ENCODE measurements around the gene TMEM204. TPM values are rescaled to one million over a fixed set of nuclear protein-coding genes. Genes with fewer than 3 reads are reported as not detected.

TMEM204 gene
- total and polyA plus RNA-seq, 2 donors (not counting 1 experiment from before 2014, with no cell fraction given), result 0.27 to 2.7 TPM

DNA sequence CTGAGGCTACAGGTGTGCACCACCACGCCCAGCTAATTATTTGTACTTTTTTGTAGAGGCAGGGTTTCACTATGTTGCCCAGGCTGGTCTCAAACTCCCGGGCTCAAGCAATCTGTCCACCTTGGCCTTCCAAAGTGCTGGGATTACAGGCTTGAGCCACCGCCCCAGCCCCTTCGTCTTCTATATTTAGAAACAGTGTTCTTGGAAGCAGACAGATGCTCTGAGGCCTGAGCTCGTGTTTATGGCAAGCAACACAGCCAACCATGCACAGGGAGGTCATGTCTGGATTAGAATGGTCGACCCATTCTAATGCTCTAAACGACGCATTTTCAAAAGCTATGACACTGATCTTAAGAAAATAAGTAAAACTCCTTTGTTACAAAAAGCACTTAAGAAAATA, 16.6 kb downstream of the TMEM204 start:
- Histone ChIP-seq H4K20me1 (ENCODE audit: control insufficient read depth, insufficient read depth, low read length, poor library complexity, severe bottlenecking) (no peaks in the 10 kb centered on the region), H2AFZ (ENCODE audit: insufficient read depth, low read depth, low read length, poor library complexity, severe bottlenecking) (no peak overlapping the region), H3K4me2 (replicated peaks; ENCODE audit: low read depth, low read length, poor library complexity, severe bottlenecking) (no peak overlapping the region), H3K27me3 (replicated peaks in 1 of 4; ENCODE audit: control extremely low read depth in 1 of 4, control insufficient read depth in 3 of 4, insufficient read depth in 4 of 4, low read length in 3 of 4) (no peaks in the 10 kb centered on the region), H3K36me3 (replicated peaks in 1 of 2; ENCODE audit: control extremely low read depth in 1 of 2, control insufficient read depth in 1 of 2, extremely low read depth in 1 of 2, insufficient read depth in 2 of 2, low read length in 1 of 2) (no peaks in the 10 kb centered on the region), H3K4me1 (ENCODE audit: control insufficient read depth in 2 of 2, insufficient read depth in 2 of 2, low read length in 2 of 2) (peaks cover 8 to 10% of the 10 kb centered on the region in 2 donors), H3K27ac (ENCODE audit: low read length in 2 of 2) (no peak overlapping the region), H3K79me2 (ENCODE audit: control insufficient read depth, insufficient read depth, low read length) (no peaks in the 10 kb centered on the region), H3K9ac (ENCODE audit: low read length) (no peak overlapping the region), H3K4me3 (ENCODE audit: control extremely low read depth in 1 of 5, extremely low read depth in 1 of 5, insufficient read depth in 1 of 5, low read depth in 2 of 5, low read length in 4 of 5) (no peak overlapping the region), H3K9me3 (ENCODE audit: control extremely low read depth in 1 of 3, control insufficient read depth in 2 of 3, insufficient read depth in 1 of 3, low read length in 2 of 3) (no peaks in the 10 kb centered on the region)
- DNase-seq (no peak), ATAC-seq (ENCODE audit: low read depth) (no peak)
- no peaks in the 10 kb centered on the region for H3K27me3 Mint-ChIP-seq
- H3K9me3 Mint-ChIP-seq (ENCODE audit: insufficient read depth), result no peaks in the 10 kb centered on the region
- TF ChIP-seq, protein P1, sequence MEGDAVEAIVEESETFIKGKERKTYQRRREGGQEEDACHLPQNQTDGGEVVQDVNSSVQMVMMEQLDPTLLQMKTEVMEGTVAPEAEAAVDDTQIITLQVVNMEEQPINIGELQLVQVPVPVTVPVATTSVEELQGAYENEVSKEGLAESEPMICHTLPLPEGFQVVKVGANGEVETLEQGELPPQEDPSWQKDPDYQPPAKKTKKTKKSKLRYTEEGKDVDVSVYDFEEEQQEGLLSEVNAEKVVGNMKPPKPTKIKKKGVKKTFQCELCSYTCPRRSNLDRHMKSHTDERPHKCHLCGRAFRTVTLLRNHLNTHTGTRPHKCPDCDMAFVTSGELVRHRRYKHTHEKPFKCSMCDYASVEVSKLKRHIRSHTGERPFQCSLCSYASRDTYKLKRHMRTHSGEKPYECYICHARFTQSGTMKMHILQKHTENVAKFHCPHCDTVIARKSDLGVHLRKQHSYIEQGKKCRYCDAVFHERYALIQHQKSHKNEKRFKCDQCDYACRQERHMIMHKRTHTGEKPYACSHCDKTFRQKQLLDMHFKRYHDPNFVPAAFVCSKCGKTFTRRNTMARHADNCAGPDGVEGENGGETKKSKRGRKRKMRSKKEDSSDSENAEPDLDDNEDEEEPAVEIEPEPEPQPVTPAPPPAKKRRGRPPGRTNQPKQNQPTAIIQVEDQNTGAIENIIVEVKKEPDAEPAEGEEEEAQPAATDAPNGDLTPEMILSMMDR (IDR thresholded peaks at IDR 0.05), result no peak
- TF ChIP-seq EZH2 (IDR thresholded peaks at IDR 0.05; ENCODE audit: borderline replicate concordance, insufficient read depth, low read depth, low read length, poor library complexity, severe bottlenecking), result no peak
- 90% methylated on average over 8 of the region's 8 CpGs for WGBS (ENCODE audit: insufficient coverage)
- H3K27ac Mint-ChIP-seq, result no peak overlapping the region
- no peak overlapping the region for H3K4me3 Mint-ChIP-seq
- H3K4me1 Mint-ChIP-seq, result peaks cover 3% of the 10 kb centered on the region
- ChIA-PET CTCF (no interaction called here), POLR2A (no interaction called here)
- intact Hi-C loops (cut with micrococcal nuclease), result no loop called here

DNA sequence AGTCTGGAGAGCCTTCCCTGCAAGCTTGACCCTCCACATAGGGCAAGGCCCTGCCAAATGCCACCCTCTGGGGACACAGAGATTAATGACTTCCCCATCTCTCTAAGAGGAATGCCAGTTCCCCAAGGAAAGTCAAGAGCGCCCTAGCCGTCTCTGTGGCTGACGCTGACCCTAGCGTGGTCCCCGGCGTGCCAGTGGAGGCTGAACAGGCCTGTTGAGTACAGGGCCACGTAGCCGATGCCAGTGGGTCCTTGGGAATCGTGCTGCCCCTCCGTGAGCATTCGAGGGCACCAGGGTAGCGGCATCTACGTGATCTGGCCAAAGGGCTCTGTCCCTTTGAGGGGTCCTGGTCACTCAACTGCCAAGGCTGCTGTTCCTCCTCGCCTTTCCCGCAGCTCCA, 17.2 kb downstream of the TMEM204 start:
- ATAC-seq (ENCODE audit: low read depth) (no peak), DNase-seq (no peak)
- Mint-ChIP-seq H3K27ac (no peak overlapping the region), H3K9me3 (ENCODE audit: insufficient read depth) (no peaks in the 10 kb centered on the region), H3K27me3 (no peaks in the 10 kb centered on the region), H3K4me3 (no peak overlapping the region), H3K4me1 (no peaks in the 10 kb centered on the region)
- no peak for TF ChIP-seq EZH2 (IDR thresholded peaks at IDR 0.05; ENCODE audit: borderline replicate concordance, insufficient read depth, low read depth, low read length, poor library complexity, severe bottlenecking)
- no peak overlapping the region for H3K27ac ChIP-seq (ENCODE audit: low read length in 2 of 2)
- peaks cover 1 to 3% of the 10 kb centered on the region in 2 donors for H3K4me1 ChIP-seq (ENCODE audit: control insufficient read depth in 2 of 2, insufficient read depth in 2 of 2, low read length in 2 of 2)
- H3K27me3 ChIP-seq (replicated peaks in 1 of 4; ENCODE audit: control extremely low read depth in 1 of 4, control insufficient read depth in 3 of 4, insufficient read depth in 4 of 4, low read length in 3 of 4), result no peaks in the 10 kb centered on the region
- WGBS (ENCODE audit: insufficient coverage), result 98% methylated on average over 15 of the region's 15 CpGs
- intact Hi-C loops (cut with micrococcal nuclease), result no loop called here
- H2AFZ ChIP-seq (ENCODE audit: insufficient read depth, low read depth, low read length, poor library complexity, severe bottlenecking), result no peak overlapping the region
- H3K4me2 ChIP-seq (replicated peaks; ENCODE audit: low read depth, low read length, poor library complexity, severe bottlenecking), result no peak overlapping the region
- H3K9ac ChIP-seq (ENCODE audit: low read length), result no peak overlapping the region
- POLR2A ChIA-PET, result no interaction called here
- CTCF ChIA-PET, result no interaction called here
- no peaks in the 10 kb centered on the region for H3K36me3 ChIP-seq (replicated peaks in 1 of 2; ENCODE audit: control extremely low read depth in 1 of 2, control insufficient read depth in 1 of 2, extremely low read depth in 1 of 2, insufficient read depth in 2 of 2, low read length in 1 of 2)
- H3K9me3 ChIP-seq (ENCODE audit: control extremely low read depth in 1 of 3, control insufficient read depth in 2 of 3, insufficient read depth in 1 of 3, low read length in 2 of 3), result no peaks in the 10 kb centered on the region
- H3K4me3 ChIP-seq (ENCODE audit: control extremely low read depth in 1 of 5, extremely low read depth in 1 of 5, insufficient read depth in 1 of 5, low read depth in 2 of 5, low read length in 4 of 5), result no peak overlapping the region
- H4K20me1 ChIP-seq (ENCODE audit: control insufficient read depth, insufficient read depth, low read length, poor library complexity, severe bottlenecking), result no peaks in the 10 kb centered on the region
- H3K79me2 ChIP-seq (ENCODE audit: control insufficient read depth, insufficient read depth, low read length), result no peaks in the 10 kb centered on the region
